Measurements from ENCODE around the gene PAFAH2.

The PAFAH2 gene

GRCh38 chr1:25927521-25928265 lies 70.2 kb downstream of the PAFAH2 start:
- DNase-seq = no peak

- DNase-seq = no peak
These were observed 70.9 kb downstream of the PAFAH2 start for GRCh38 chr1:25926731-25927496.

- no peak for DNase-seq
These were observed 73.4 kb downstream of the PAFAH2 start for GRCh38 chr1:25924454-25924853.

GRCh38 chr1:25922971-25923552 lies 74.8 kb downstream of the PAFAH2 start:
- no peak for DNase-seq

- peak; percentile 53 for DNase-seq
These were observed 75.5 kb downstream of the PAFAH2 start for GRCh38 chr1:25922056-25922970.

GRCh38 chr1:25918615-25919014 lies 79.2 kb downstream of the PAFAH2 start:
- DNase-seq = no peak

GRCh38 chr1:25917996-25918395 lies 79.9 kb downstream of the PAFAH2 start:
- DNase-seq = no peak

GRCh38 chr1:25916460-25916859 lies 81.4 kb downstream of the PAFAH2 start:
- no peak for DNase-seq

- DNase-seq = no peak
These were observed 83.5 kb downstream of the PAFAH2 start for GRCh38 chr1:25914074-25914995.

GRCh38 chr1:25913206-25913605 lies 84.7 kb downstream of the PAFAH2 start:
- DNase-seq = no peak

- no peak for DNase-seq
These were observed 85.6 kb downstream of the PAFAH2 start for GRCh38 chr1:25912076-25912831.

- no peak for DNase-seq
These were observed 86.7 kb downstream of the PAFAH2 start for GRCh38 chr1:25911162-25911561.
